Peyer's patch (tissue), 4 donors: ENCODE data around the gene BCKDHA.

Experiments used
- CTCF ChIP-seq, 6 experiments: fragments of 450-650 bp in 4 of 6; fragments of 200-600 bp in 2 of 6; sonication (generic) in 1 of 6; IDR thresholded peaks; one replicate each; pipeline ENCODE4 v1.5.1; 2017 to 2019; ENCODE audit warnings: antibody characterized with exemption in 6 of 6, mild to moderate bottlenecking in 3 of 6, moderate library complexity in 1 of 6
- POLR2A ChIP-seq, 2 donors: fragments of 450-650 bp; IDR thresholded peaks; one replicate each; pipeline ENCODE4 v1.5.1; 2017; ENCODE audit warnings: antibody characterized with exemption in 2 of 2, mild to moderate bottlenecking in 2 of 2, moderate library complexity in 2 of 2

- no peak for TF ChIP-seq CTCF (IDR thresholded peaks at IDR 0.05)
- TF ChIP-seq POLR2A (IDR thresholded peaks at IDR 0.05), result no peak
Observed at GRCh38 chr19:41357746-41358145, 39.9 kb upstream of the BCKDHA start.
